Measurements from ENCODE around the gene NLGN1. TPM values are rescaled to one million over a fixed set of nuclear protein-coding genes. Genes with fewer than 3 reads are reported as not detected.

NLGN1 gene
- total and polyA plus RNA-seq, 2 of the 13 experiments (the other 11 are each of a cell fraction or from before 2014, with no cell fraction given), result not detected

- no peak overlapping the region for H3K4me2 ChIP-seq (ENCODE audit: low read depth, low read length)
- CTCF ChIA-PET (ENCODE audit: low intra/inter-chr PET ratio, low total read pairs), result no interaction called here
- WGBS (ENCODE audit: low lambda C conversion rate), result 4% methylated on average over 1 of the region's 1 CpG
Measured at GRCh38 chr3:173750591-173750990, 353.0 kb downstream of the NLGN1 start.

More at GRCh38 chr3:173750591-173750990, 353.0 kb downstream of the NLGN1 start:
- Histone ChIP-seq H3K36me3 (replicated peaks in 1 of 2; ENCODE audit: control insufficient read depth in 1 of 2, insufficient read depth in 2 of 2, low read length in 2 of 2) (no peaks in the 10 kb centered on the region), H3K79me2 (ENCODE audit: insufficient read depth, low read length) (no peaks in the 10 kb centered on the region), H4K20me1 (ENCODE audit: insufficient read depth, low read length) (no peaks in the 10 kb centered on the region), H3K9me3 (ENCODE audit: low read length) (no peaks in the 10 kb centered on the region), H3K27ac (ENCODE audit: extremely low read length, insufficient read depth, low read length) (no peak overlapping the region), H3K4me1 (ENCODE audit: insufficient read depth, low read length) (no peaks in the 10 kb centered on the region), H2AFZ (ENCODE audit: low read length) (no peak overlapping the region), H3K9ac (ENCODE audit: insufficient read depth, low read depth, low read length) (no peak overlapping the region), H3K27me3 (ENCODE audit: control insufficient read depth in 1 of 2, insufficient read depth in 2 of 2, low read length in 2 of 2) (no peaks in the 10 kb centered on the region), H3K4me3 (replicated peaks in 1 of 3; ENCODE audit: insufficient read depth in 1 of 3, low read depth in 2 of 3, low read length in 3 of 3) (no peak overlapping the region)
- DNase-seq (ENCODE audit: low spot score), result no peak
- no TSS peak for BruUV-seq (replicated peaks)
- no peak for FAIRE-seq
- no peak for ATAC-seq
- intact Hi-C loops (cut with micrococcal nuclease; ENCODE audit: unreplicated experiment) (no loop called here), in situ Hi-C loops (cut with HindIII; ENCODE audit: extremely low pct_ligation_motif_present, low pct_unique_long_range_greater_than_20kb) (no loop called here)
- POLR2A ChIA-PET, result no interaction called here
- TF ChIP-seq E2F5 (CRISPR knock-in tag; conservative IDR thresholded peaks at IDR 0.05) (no peak), FOXM1 (CRISPR knock-in tag; IDR thresholded peaks at IDR 0.05) (no peak), ZNF615 (CRISPR knock-in tag; IDR thresholded peaks at IDR 0.05; ENCODE audit: borderline replicate concordance) (no peak), TBX2 (CRISPR knock-in tag; IDR thresholded peaks at IDR 0.05; ENCODE audit: borderline replicate concordance) (no peak), IKZF1 (IDR thresholded peaks at IDR 0.05) (no peak), KLF9 (CRISPR knock-in tag; IDR thresholded peaks at IDR 0.05; ENCODE audit: low read depth) (no peak), NKX3-1 (CRISPR knock-in tag; IDR thresholded peaks at IDR 0.05) (no peak), NFATC3 (CRISPR knock-in tag; IDR thresholded peaks at IDR 0.05) (no peak), ZNF501 (CRISPR knock-in tag; IDR thresholded peaks at IDR 0.05) (no peak), ZNF343 (CRISPR knock-in tag; IDR thresholded peaks at IDR 0.05) (no peak), ELF3 (CRISPR knock-in tag; IDR thresholded peaks at IDR 0.05) (no peak), BRD4 (CRISPR knock-in tag; IDR thresholded peaks at IDR 0.05) (no peak), POGZ (CRISPR knock-in tag; IDR thresholded peaks at IDR 0.05) (no peak), RCOR2 (CRISPR knock-in tag; IDR thresholded peaks at IDR 0.05) (no peak)
- TF ChIP-seq, protein P1, sequence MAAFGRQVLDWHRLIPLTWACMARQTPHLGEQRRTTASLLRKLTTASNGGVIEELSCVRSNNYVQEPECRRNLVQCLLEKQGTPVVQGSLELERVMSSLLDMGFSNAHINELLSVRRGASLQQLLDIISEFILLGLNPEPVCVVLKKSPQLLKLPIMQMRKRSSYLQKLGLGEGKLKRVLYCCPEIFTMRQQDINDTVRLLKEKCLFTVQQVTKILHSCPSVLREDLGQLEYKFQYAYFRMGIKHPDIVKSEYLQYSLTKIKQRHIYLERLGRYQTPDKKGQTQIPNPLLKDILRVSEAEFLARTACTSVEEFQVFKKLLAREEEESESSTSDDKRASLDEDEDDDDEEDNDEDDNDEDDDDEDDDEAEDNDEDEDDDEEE (CRISPR knock-in tag; IDR thresholded peaks at IDR 0.05), result no peak
- TF ChIP-seq, protein P2, sequence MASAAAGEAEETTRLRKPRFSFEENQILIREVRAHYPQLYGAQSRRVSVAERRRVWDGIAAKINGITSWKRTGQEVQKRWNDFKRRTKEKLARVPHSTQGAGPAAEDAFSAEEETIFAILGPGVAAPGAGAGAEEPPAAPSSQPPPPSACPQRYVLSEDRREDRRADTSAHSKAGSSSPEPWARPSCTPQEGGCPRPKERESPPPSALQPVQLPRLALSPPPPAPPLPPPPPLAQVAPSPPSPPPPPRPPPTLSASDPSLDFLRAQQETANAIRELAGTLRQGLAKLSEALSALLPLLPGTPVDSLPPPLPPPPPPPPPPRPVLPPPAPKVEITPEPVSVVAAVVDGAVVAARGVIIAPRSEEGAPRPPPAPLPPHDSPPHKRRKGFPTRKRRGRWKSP (CRISPR knock-in tag; IDR thresholded peaks at IDR 0.05), result no peak
- TF ChIP-seq, protein P3, sequence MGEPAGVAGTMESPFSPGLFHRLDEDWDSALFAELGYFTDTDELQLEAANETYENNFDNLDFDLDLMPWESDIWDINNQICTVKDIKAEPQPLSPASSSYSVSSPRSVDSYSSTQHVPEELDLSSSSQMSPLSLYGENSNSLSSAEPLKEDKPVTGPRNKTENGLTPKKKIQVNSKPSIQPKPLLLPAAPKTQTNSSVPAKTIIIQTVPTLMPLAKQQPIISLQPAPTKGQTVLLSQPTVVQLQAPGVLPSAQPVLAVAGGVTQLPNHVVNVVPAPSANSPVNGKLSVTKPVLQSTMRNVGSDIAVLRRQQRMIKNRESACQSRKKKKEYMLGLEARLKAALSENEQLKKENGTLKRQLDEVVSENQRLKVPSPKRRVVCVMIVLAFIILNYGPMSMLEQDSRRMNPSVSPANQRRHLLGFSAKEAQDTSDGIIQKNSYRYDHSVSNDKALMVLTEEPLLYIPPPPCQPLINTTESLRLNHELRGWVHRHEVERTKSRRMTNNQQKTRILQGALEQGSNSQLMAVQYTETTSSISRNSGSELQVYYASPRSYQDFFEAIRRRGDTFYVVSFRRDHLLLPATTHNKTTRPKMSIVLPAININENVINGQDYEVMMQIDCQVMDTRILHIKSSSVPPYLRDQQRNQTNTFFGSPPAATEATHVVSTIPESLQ (CRISPR knock-in tag; conservative IDR thresholded peaks at IDR 0.05), result no peak
- TF ChIP-seq, protein P4, sequence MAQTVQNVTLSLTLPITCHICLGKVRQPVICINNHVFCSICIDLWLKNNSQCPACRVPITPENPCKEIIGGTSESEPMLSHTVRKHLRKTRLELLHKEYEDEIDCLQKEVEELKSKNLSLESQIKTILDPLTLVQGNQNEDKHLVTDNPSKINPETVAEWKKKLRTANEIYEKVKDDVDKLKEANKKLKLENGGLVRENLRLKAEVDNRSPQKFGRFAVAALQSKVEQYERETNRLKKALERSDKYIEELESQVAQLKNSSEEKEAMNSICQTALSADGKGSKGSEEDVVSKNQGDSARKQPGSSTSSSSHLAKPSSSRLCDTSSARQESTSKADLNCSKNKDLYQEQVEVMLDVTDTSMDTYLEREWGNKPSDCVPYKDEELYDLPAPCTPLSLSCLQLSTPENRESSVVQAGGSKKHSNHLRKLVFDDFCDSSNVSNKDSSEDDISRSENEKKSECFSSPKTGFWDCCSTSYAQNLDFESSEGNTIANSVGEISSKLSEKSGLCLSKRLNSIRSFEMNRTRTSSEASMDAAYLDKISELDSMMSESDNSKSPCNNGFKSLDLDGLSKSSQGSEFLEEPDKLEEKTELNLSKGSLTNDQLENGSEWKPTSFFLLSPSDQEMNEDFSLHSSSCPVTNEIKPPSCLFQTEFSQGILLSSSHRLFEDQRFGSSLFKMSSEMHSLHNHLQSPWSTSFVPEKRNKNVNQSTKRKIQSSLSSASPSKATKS (CRISPR knock-in tag; IDR thresholded peaks at IDR 0.05), result no peak
